ENCODE measurements around the gene RB1. TPM values are rescaled to one million over a fixed set of nuclear protein-coding genes. Genes with fewer than 3 reads are reported as not detected.
A peak's percentile ranks its signal among the peaks of the same experiment; 100 is the strongest.

RB1 gene
- polyA plus RNA-seq, 3 donors = 18.4 to 38.8 (median 29.9) TPM

GRCh38 chr13:48404952-48405351, 101.4 kb downstream of the RB1 start:
- Histone ChIP-seq H2AFZ (ENCODE audit: insufficient read depth, low read depth, low read length, poor library complexity, severe bottlenecking) (no peak overlapping the region), H3K27me3 (ENCODE audit: control insufficient read depth in 2 of 2, insufficient read depth in 2 of 2, low read length in 2 of 2) (no peaks in the 10 kb centered on the region), H3K4me1 (ENCODE audit: control insufficient read depth in 1 of 2, insufficient read depth in 2 of 2, low read length in 2 of 2) (peaks cover 33 to 66% of the 10 kb centered on the region in 2 donors), H3K9ac (ENCODE audit: insufficient read depth, low read length, poor library complexity, severe bottlenecking) (no peak overlapping the region), H3K27ac (ENCODE audit: low read depth in 1 of 2, low read length in 2 of 2) (peak overlapping the region in 1 of 2 donors; percentile 94), H3K79me2 (ENCODE audit: insufficient read depth, low read length) (peaks cover 53% of the 10 kb centered on the region), H3K9me3 (replicated peaks in 1 of 2; ENCODE audit: control insufficient read depth in 1 of 2, insufficient read depth in 1 of 2, low read length in 2 of 2) (no peaks in the 10 kb centered on the region), H3K36me3 (replicated peaks in 1 of 2; ENCODE audit: control insufficient read depth in 1 of 2, insufficient read depth in 2 of 2, low read length in 2 of 2) (peaks cover 1 to 17% of the 10 kb centered on the region in 2 donors), H3K4me2 (replicated peaks; ENCODE audit: extremely low read depth, low read length, poor library complexity, severe bottlenecking) (no peak overlapping the region), H3K4me3 (replicated peaks in 1 of 3; ENCODE audit: low read depth in 2 of 3, low read length in 3 of 3) (no peak overlapping the region), H4K20me1 (ENCODE audit: insufficient read depth, low read length) (no peaks in the 10 kb centered on the region)
- H3K27ac Mint-ChIP-seq = peak overlapping the region in 3 of 7 donors; percentile 53 to 96 (median 94)
- H3K4me1 Mint-ChIP-seq = peaks cover 68% of the 10 kb centered on the region
- no CpG with 5 or more reads among the region's 1 CpG for WGBS (ENCODE audit: insufficient coverage)
- DNase-seq = no peak
- TF ChIP-seq CTCF (IDR thresholded peaks at IDR 0.05) = no peak
- intact Hi-C loops (cut with micrococcal nuclease) = loop anchor here (5.0 to 10.0 kb wide), 3 partner anchors 100 to 172 kb away; no protein-coding TSS in a partner anchor
- no peak overlapping the region for H3K4me3 Mint-ChIP-seq
- no peaks in the 10 kb centered on the region for H3K27me3 Mint-ChIP-seq (ENCODE audit: low read depth in 3 of 3)
- no peaks in the 10 kb centered on the region for H3K9me3 Mint-ChIP-seq
- peaks cover 28 to 39% of the 10 kb centered on the region in 2 donors for H3K36me3 Mint-ChIP-seq

- DNase-seq = peak; percentile 29 to 68 (median 51)
- H3K27me3 ChIP-seq (ENCODE audit: control insufficient read depth in 2 of 2, insufficient read depth in 2 of 2, low read length in 2 of 2) = no peaks in the 10 kb centered on the region
- Mint-ChIP-seq H3K4me3 (no peak overlapping the region), H3K27me3 (ENCODE audit: low read depth in 3 of 3) (no peaks in the 10 kb centered on the region), H3K9me3 (no peaks in the 10 kb centered on the region), H3K4me1 (peaks cover 68% of the 10 kb centered on the region), H3K27ac (peak overlapping the region in 4 of 7 donors; percentile 5 to 81 (median 38)), H3K36me3 (peaks cover 32 to 40% of the 10 kb centered on the region in 2 donors)
- H3K4me2 ChIP-seq (replicated peaks; ENCODE audit: extremely low read depth, low read length, poor library complexity, severe bottlenecking) = no peak overlapping the region
- no peaks in the 10 kb centered on the region for H4K20me1 ChIP-seq (ENCODE audit: insufficient read depth, low read length)
- peaks cover 30 to 61% of the 10 kb centered on the region in 2 donors for H3K4me1 ChIP-seq (ENCODE audit: control insufficient read depth in 1 of 2, insufficient read depth in 2 of 2, low read length in 2 of 2)
- no peak overlapping the region for H2AFZ ChIP-seq (ENCODE audit: insufficient read depth, low read depth, low read length, poor library complexity, severe bottlenecking)
- no peaks in the 10 kb centered on the region for H3K9me3 ChIP-seq (replicated peaks in 1 of 2; ENCODE audit: control insufficient read depth in 1 of 2, insufficient read depth in 1 of 2, low read length in 2 of 2)
- intact Hi-C loops (cut with micrococcal nuclease) = loop anchor here (10.0 kb wide), 2 partner anchors 99 to 169 kb away; no protein-coding TSS in a partner anchor
- no peak overlapping the region for H3K4me3 ChIP-seq (replicated peaks in 1 of 3; ENCODE audit: low read depth in 2 of 3, low read length in 3 of 3)
- H3K27ac ChIP-seq (ENCODE audit: low read depth in 1 of 2, low read length in 2 of 2) = peak overlapping the region in 1 of 2 donors; percentile 94
- H3K79me2 ChIP-seq (ENCODE audit: insufficient read depth, low read length) = peaks cover 62% of the 10 kb centered on the region
- TF ChIP-seq CTCF (IDR thresholded peaks at IDR 0.05) = no peak
- H3K9ac ChIP-seq (ENCODE audit: insufficient read depth, low read length, poor library complexity, severe bottlenecking) = no peak overlapping the region
- H3K36me3 ChIP-seq (replicated peaks in 1 of 2; ENCODE audit: control insufficient read depth in 1 of 2, insufficient read depth in 2 of 2, low read length in 2 of 2) = peaks cover 3 to 22% of the 10 kb centered on the region in 2 donors
Observed at GRCh38 chr13:48405875-48406274, 102.3 kb downstream of the RB1 start.
